Right lobe of liver (tissue), 4 donors: ENCODE measurements around the gene SBK2.
"Not testable (repeated sequence)": the region's sequence is repeated elsewhere in the genome, so short reads cannot be mapped to it uniquely, and the experiment has no call there.

ENCODE experiments used
- CTCF ChIP-seq, 4 donors: fragments of 200-600 bp in 3 of 4; fragments of 450-650 bp in 1 of 4; IDR thresholded peaks; one replicate each; pipeline versions ENCODE4 v1.5.1 to v1.8.0; 2016 to 2022; ENCODE audit warnings: antibody characterized with exemption in 4 of 4, mild to moderate bottlenecking in 2 of 4
- POLR2A ChIP-seq: fragments of 450-650 bp; IDR thresholded peaks from one replicate; pipeline ENCODE4 v1.6.1; 2017; ENCODE audit warnings: antibody characterized with exemption, mild to moderate bottlenecking
- donor health status: DM: no; HTN: no; CAD: no.
- donor health status: DM: no; HTN: no; CAD: no.
- donor health status: DM: no; HTN: yes; CAD: no.

- not testable (repeated sequence) for TF ChIP-seq CTCF (IDR thresholded peaks at IDR 0.05); POLR2A
Measured at GRCh38 chr19:55534280-55534679, 2.7 kb downstream of the SBK2 start.
